ENCODE data around the gene UBA3.

The UBA3 gene

DNA sequence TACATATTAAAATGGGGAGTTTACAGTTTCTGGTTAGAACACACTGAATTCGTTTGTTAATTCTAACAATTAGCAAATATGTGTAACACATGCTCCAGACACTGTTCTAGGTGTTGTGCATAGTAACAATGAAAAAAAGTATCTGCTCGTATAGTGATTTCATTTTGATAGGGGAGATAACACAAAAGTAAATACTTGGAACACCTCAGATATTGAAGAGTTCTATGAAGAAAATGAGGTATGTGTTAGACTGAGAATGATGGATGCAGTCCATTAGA lies 21.3 kb downstream of the UBA3 start:
- no peak for DNase-seq (ENCODE audit: low read depth, low spot score)
- POLR2A ChIA-PET = no interaction called here
- no peak overlapping the region for H3K4me3 ChIP-seq (ENCODE audit: low read depth, low read length)
- TF ChIP-seq, protein P1, sequence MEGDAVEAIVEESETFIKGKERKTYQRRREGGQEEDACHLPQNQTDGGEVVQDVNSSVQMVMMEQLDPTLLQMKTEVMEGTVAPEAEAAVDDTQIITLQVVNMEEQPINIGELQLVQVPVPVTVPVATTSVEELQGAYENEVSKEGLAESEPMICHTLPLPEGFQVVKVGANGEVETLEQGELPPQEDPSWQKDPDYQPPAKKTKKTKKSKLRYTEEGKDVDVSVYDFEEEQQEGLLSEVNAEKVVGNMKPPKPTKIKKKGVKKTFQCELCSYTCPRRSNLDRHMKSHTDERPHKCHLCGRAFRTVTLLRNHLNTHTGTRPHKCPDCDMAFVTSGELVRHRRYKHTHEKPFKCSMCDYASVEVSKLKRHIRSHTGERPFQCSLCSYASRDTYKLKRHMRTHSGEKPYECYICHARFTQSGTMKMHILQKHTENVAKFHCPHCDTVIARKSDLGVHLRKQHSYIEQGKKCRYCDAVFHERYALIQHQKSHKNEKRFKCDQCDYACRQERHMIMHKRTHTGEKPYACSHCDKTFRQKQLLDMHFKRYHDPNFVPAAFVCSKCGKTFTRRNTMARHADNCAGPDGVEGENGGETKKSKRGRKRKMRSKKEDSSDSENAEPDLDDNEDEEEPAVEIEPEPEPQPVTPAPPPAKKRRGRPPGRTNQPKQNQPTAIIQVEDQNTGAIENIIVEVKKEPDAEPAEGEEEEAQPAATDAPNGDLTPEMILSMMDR (IDR thresholded peaks at IDR 0.05; ENCODE audit: insufficient read depth, low read length, missing control alignments) = no peak
- CTCF ChIA-PET = no interaction called here

DNA sequence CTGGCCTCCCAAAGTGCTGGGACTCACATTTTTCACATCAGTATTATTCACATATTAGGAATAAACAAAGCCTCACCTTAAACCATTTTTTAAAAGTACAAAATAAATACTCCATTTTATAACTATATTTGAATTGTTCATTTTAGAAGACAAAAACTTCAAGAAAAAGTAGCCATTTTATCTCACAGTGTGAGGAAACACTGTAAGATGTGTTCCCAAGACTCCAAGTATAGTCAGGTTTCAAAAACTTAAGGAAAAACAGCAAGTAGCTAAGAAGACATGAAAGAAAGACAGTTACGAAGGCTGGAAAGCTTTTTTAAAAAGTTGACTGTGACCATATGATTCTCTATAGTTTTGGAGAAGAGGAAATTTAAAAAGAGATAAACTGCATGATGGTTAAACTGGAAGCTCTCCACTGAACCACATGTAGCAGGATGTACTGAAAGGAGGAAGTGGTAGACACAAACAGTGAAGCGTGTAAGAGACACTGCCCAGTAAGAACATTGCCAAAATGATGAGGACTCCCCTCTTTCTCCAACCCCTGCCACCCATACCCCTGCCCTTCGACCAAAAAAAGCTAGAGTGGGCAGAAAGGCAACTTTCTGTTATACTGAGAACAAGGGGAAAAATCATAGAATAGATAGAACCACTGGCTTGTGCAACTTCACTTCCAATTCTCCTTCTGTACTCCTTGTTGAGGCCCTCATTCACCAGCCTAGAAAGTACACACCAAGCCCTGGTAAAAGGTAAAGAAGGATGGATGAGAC lies 21.8 kb downstream of the UBA3 start:
- no peak overlapping the region for H3K4me3 ChIP-seq (ENCODE audit: low read depth, low read length)
- ChIA-PET POLR2A (no interaction called here), CTCF (no interaction called here)
- no peak for DNase-seq (ENCODE audit: low read depth, low spot score)
- TF ChIP-seq, protein P1 (IDR thresholded peaks at IDR 0.05; ENCODE audit: insufficient read depth, low read length, missing control alignments) = no peak

DNA sequence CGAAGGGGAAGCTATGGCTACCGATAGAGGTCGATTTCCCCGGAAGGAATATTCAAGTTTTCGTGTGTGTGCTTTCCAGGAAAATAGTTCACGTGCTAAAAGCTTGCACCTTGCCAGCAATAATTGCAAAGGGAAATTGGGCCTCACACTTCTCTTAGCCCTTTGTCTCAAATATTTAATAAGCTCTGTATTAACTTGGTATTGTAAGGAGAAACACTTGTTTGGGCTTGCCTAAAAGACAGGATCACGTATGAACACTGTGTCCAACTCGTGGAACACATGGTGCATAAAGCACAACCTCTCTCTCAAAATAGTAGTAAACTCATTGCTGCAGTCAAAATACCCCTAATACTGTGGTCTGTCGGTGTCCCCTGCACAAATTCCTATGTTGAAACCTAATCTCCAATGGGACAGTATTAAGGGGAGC lies 27.7 kb downstream of the UBA3 start:
- TF ChIP-seq, protein P1 (IDR thresholded peaks at IDR 0.05; ENCODE audit: insufficient read depth, low read length, missing control alignments) = no peak
- no peak for DNase-seq (ENCODE audit: low read depth, low spot score)
- CTCF ChIA-PET = interaction anchor here (1.0 to 1.6 kb wide), 4 partner anchors 12 to 371 kb away, joined by 3 to 4 read pairs (median 3); no protein-coding TSS in a partner anchor
- H3K4me3 ChIP-seq (ENCODE audit: low read depth, low read length) = peak overlapping the region; percentile 55
- POLR2A ChIA-PET = interaction anchor here (0.7 to 1.9 kb wide), 3 partner anchors 28 to 32 kb away, joined by 3 to 8 read pairs (median 3); partner anchors contain the start of genes ARL6IP5 and UBA3

DNA sequence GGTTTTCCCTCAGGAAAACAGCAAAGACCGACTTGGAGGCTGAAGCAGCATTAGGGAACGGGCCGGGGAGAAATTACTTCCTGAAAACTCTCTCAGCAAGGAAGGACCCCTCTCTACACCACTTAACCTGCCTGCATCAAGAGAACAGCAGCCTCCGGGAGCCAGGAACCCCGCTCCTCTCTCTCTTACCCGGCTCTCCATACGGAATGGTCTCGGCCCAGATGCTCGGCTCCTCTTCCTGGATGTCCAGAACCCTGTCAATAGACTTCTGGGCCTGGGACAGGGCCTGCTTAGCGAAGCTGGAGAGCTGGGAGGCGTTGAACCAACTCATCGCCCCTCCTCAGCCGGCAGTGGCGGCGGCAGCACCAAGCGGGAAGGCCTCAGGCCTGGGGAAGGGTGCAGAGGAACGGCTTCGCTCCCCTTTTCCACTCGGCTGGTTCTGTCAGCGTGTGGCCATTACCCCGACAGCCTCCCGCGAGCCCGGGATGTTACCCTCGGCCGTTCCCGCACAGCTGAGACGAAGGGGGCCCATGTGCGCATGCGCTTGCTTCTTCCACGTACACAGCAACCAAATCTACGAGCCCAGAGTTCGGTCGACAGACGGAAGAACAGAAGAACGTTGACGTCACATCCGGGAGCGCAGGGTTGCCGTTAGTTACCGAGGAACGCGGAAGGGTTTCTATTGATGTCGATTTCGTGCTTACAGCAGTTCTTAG lies 28.3 kb downstream of the UBA3 start, which contains the start of gene TMF1:
TMF1 (minus strand) TSS at position 578 of the 716 bp plus-strand sequence; CDS start at position 331, 247 bp downstream.
- ChIA-PET CTCF (interaction anchor here (1.0 to 1.6 kb wide), 4 partner anchors 12 to 372 kb away, joined by 3 to 4 read pairs (median 3); no protein-coding TSS in a partner anchor), POLR2A (interaction anchor here (0.7 to 1.9 kb wide), 5 partner anchors 13 to 38 kb away, joined by 3 to 8 read pairs (median 3); partner anchors contain the start of genes ARL6IP5, EOGT and UBA3)
- peak; percentile 94 for DNase-seq (ENCODE audit: low read depth, low spot score)

DNA sequence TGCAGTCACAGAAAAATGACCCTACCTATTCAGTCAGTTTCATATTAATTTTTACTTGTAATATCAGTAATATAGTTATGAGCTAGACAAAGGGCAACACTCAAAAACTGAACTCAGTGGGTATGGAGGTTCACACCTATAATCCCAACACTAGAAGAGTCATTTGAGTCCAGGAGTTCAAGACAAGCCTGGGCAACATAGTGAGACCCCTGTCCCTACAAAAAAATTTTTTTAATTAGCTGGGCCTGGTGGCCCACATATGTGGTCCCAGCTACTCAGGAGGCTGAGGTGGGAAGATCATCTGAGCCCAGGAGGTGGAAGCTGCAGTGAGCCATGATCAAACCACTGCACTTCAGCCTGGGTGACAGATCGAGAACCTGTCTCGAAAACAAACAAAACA lies 31.2 kb downstream of the UBA3 start:
- no peak overlapping the region for H3K4me3 ChIP-seq (ENCODE audit: low read depth, low read length)
- ChIA-PET CTCF (interaction anchor here (0.9 kb wide), 1 partner anchor 29 kb away, joined by 3 read pairs; no protein-coding TSS in a partner anchor), POLR2A (no interaction called here)
- TF ChIP-seq, protein P1 (IDR thresholded peaks at IDR 0.05; ENCODE audit: insufficient read depth, low read length, missing control alignments) = no peak
- DNase-seq (ENCODE audit: low read depth, low spot score) = no peak

More for the DNA sequence above, 28.3 kb downstream of the UBA3 start, which contains the start of gene TMF1:
- peak within 1 kb of the TSS; percentile 91 for H3K4me3 ChIP-seq (ENCODE audit: low read depth, low read length)
- TF ChIP-seq, protein P1 (IDR thresholded peaks at IDR 0.05; ENCODE audit: insufficient read depth, low read length, missing control alignments) = no peak

DNA sequence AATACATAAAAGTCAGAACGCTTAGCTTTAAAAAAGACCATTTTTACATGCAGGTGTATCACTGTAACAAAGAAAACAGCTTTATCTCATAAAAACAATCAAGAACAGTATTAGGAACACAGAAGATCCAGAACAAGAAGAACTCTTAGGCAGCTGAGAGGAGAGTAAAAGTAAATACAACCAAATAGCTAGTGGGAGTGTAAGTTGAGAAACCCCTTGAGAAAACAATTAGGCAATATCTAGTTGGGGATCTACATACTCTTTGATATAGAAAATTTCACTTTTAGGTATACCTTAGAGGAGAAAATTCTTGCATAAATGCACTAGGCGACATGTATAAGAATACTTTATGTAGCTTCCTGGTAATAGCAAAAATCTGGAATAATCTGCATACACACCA lies 35.6 kb downstream of the UBA3 start:
- TF ChIP-seq, protein P1 (IDR thresholded peaks at IDR 0.05; ENCODE audit: insufficient read depth, low read length, missing control alignments) = no peak
- no peak for DNase-seq (ENCODE audit: low read depth, low spot score)
- POLR2A ChIA-PET = no interaction called here
- H3K4me3 ChIP-seq (ENCODE audit: low read depth, low read length) = no peak overlapping the region
- CTCF ChIA-PET = interaction anchor here (0.9 to 2.0 kb wide), 5 partner anchors 9 to 34 kb away, joined by 3 to 5 read pairs (median 3); no protein-coding TSS in a partner anchor
